Stimulated activated CD4-positive, alpha-beta T cell treated with anti-CD3 and anti-CD28 coated beads, Interleukin-2, amount 100 ng/mL, for 4 hours (primary cell): Measurements from ENCODE around the gene EFL1.
"Not testable (repeated sequence)": the region's sequence is repeated elsewhere in the genome, so short reads cannot be mapped to it uniquely, and the experiment has no call there.

Experiments
- DNase-seq: peaks from one replicate; pipeline ENCODE4 v3.0.0-alpha.2; 2020; ENCODE audit warnings: low read depth

EFL1 gene

GRCh38 chr15:82275410-82275809 is 12.9 kb upstream of the EFL1 start:
- DNase-seq: no peak

- no peak for DNase-seq
These were observed 9.6 kb upstream of the EFL1 start for GRCh38 chr15:82272154-82272553.

- not testable (repeated sequence) for DNase-seq
These were observed 5.9 kb upstream of the EFL1 start for GRCh38 chr15:82268454-82268853.

- not testable (repeated sequence) for DNase-seq
These were observed 4.6 kb upstream of the EFL1 start for GRCh38 chr15:82267137-82267536.

- DNase-seq: no peak
These were observed 816 bp upstream of the EFL1 start for GRCh38 chr15:82263350-82263749.

- not testable (repeated sequence) for DNase-seq
These were observed 740 bp downstream of the EFL1 start for GRCh38 chr15:82261566-82262421.

- not testable (repeated sequence) for DNase-seq
These were observed 14.3 kb downstream of the EFL1 start for GRCh38 chr15:82248261-82248660.

GRCh38 chr15:82245956-82246355 is 16.6 kb downstream of the EFL1 start:
- not testable (repeated sequence) for DNase-seq

- DNase-seq: not testable (repeated sequence)
These were observed 18.9 kb downstream of the EFL1 start for GRCh38 chr15:82243644-82244043.

GRCh38 chr15:82241836-82242499 is 20.6 kb downstream of the EFL1 start:
- not testable (repeated sequence) for DNase-seq

- DNase-seq: no peak
These were observed 22.7 kb downstream of the EFL1 start for GRCh38 chr15:82239685-82240391.

GRCh38 chr15:82237944-82238534 is 24.5 kb downstream of the EFL1 start:
- DNase-seq: not testable (repeated sequence)

GRCh38 chr15:82231842-82232241 is 30.7 kb downstream of the EFL1 start:
- no peak for DNase-seq

GRCh38 chr15:82231233-82231632 is 31.3 kb downstream of the EFL1 start:
- no peak for DNase-seq

GRCh38 chr15:82228750-82229149 is 33.8 kb downstream of the EFL1 start:
- DNase-seq: no peak

- DNase-seq: peak; percentile 4
These were observed 41.0 kb downstream of the EFL1 start for GRCh38 chr15:82221535-82221934.

- DNase-seq: not testable (repeated sequence)
These were observed 46.4 kb downstream of the EFL1 start for GRCh38 chr15:82216092-82216491.

- DNase-seq: not testable (repeated sequence)
These were observed 50.3 kb downstream of the EFL1 start for GRCh38 chr15:82212201-82212600.

- DNase-seq: not testable (repeated sequence)
These were observed 52.4 kb downstream of the EFL1 start for GRCh38 chr15:82210066-82210597.

- not testable (repeated sequence) for DNase-seq
These were observed 58.0 kb downstream of the EFL1 start for GRCh38 chr15:82204575-82204974.

GRCh38 chr15:82197733-82198594 is 64.6 kb downstream of the EFL1 start:
- DNase-seq: peak; percentile 17
